Measurements from ENCODE around the gene BDKRB1.

Gene BDKRB1

DNA sequence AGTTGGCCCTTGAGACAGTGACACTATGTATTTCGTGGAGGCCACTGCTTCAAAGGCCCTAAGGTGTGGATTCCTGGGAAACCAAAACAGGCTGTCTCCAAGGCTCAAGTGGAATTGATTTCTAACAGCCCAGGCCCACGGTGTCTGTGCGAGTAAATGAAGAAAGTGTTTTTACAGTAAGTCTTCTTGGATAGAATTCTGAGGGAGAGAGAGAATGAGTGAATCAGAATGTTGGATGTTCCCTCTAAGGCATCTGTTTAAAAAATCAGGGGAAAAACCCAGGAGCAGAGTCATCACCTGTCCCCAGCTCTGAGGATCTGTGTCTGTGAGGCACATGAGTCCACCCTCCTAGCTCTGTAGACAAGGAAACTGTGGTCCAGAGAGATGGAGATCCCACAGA lies 22.3 kb upstream of the BDKRB1 start:
- no peaks in the 10 kb centered on the region for H3K9me3 ChIP-seq (ENCODE audit: control insufficient read depth, insufficient read depth, low read length)
- H3K79me2 ChIP-seq (ENCODE audit: control insufficient read depth, low read length), result no peaks in the 10 kb centered on the region
- no peaks in the 10 kb centered on the region for H4K20me1 ChIP-seq (ENCODE audit: control insufficient read depth, insufficient read depth, low read depth, low read length)
- H3K4me2 ChIP-seq (ENCODE audit: low read length), result no peak overlapping the region
- H3K4me1 ChIP-seq (ENCODE audit: control insufficient read depth, low read length), result no peaks in the 10 kb centered on the region
- H3K36me3 ChIP-seq (ENCODE audit: control insufficient read depth, low read length), result no peaks in the 10 kb centered on the region
- H3F3A ChIP-seq (ENCODE audit: control insufficient read depth, insufficient read depth), result no peaks in the 10 kb centered on the region
- no peak overlapping the region for H3K4me3 ChIP-seq (ENCODE audit: low read length)
- no peaks in the 10 kb centered on the region for H3K9me2 ChIP-seq (replicated peaks; ENCODE audit: control insufficient read depth, low read length)
- H3K27ac ChIP-seq (ENCODE audit: low read depth, low read length), result no peak overlapping the region
- TF ChIP-seq, protein P1, sequence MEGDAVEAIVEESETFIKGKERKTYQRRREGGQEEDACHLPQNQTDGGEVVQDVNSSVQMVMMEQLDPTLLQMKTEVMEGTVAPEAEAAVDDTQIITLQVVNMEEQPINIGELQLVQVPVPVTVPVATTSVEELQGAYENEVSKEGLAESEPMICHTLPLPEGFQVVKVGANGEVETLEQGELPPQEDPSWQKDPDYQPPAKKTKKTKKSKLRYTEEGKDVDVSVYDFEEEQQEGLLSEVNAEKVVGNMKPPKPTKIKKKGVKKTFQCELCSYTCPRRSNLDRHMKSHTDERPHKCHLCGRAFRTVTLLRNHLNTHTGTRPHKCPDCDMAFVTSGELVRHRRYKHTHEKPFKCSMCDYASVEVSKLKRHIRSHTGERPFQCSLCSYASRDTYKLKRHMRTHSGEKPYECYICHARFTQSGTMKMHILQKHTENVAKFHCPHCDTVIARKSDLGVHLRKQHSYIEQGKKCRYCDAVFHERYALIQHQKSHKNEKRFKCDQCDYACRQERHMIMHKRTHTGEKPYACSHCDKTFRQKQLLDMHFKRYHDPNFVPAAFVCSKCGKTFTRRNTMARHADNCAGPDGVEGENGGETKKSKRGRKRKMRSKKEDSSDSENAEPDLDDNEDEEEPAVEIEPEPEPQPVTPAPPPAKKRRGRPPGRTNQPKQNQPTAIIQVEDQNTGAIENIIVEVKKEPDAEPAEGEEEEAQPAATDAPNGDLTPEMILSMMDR (IDR thresholded peaks at IDR 0.05; ENCODE audit: low read depth, low read length, poor library complexity, severe bottlenecking), result no peak
- no peak for TF ChIP-seq EZH2phosphoT487 (IDR thresholded peaks at IDR 0.05; ENCODE audit: borderline replicate concordance, low read length)
- peaks cover 5% of the 10 kb centered on the region for H3K27me3 ChIP-seq (ENCODE audit: control insufficient read depth, low read length)

DNA sequence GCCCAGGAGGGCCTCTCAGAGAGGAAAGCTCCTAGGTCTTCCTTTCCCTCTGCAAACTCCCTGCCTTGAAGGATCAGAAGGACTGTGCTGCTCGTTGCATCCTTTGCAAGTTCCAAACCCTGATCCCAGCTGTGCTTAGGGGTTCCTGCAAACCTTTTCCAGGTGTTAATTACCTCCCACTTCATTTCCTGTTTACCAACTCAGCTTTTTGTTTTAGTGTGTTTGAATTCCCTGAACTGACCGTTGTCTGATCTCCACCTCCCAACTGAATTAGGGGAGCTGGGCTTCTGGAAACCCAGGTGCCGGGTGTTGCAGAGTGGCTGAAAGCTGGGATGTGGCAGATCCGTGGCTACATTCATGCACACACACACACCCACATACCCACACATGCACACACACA lies 20.6 kb upstream of the BDKRB1 start:
- TF ChIP-seq EZH2phosphoT487 (IDR thresholded peaks at IDR 0.05; ENCODE audit: borderline replicate concordance, low read length), result no peak
- TF ChIP-seq, protein P1 (IDR thresholded peaks at IDR 0.05; ENCODE audit: low read depth, low read length, poor library complexity, severe bottlenecking), result no peak
- no peaks in the 10 kb centered on the region for H3F3A ChIP-seq (ENCODE audit: control insufficient read depth, insufficient read depth)
- no peaks in the 10 kb centered on the region for H4K20me1 ChIP-seq (ENCODE audit: control insufficient read depth, insufficient read depth, low read depth, low read length)
- H3K4me3 ChIP-seq (ENCODE audit: low read length), result no peak overlapping the region
- H3K4me2 ChIP-seq (ENCODE audit: low read length), result no peak overlapping the region
- no peaks in the 10 kb centered on the region for H3K79me2 ChIP-seq (ENCODE audit: control insufficient read depth, low read length)
- no peak overlapping the region for H3K27ac ChIP-seq (ENCODE audit: low read depth, low read length)
- no peaks in the 10 kb centered on the region for H3K36me3 ChIP-seq (ENCODE audit: control insufficient read depth, low read length)
- H3K4me1 ChIP-seq (ENCODE audit: control insufficient read depth, low read length), result no peaks in the 10 kb centered on the region
- peaks cover 9% of the 10 kb centered on the region for H3K27me3 ChIP-seq (ENCODE audit: control insufficient read depth, low read length)
- H3K9me3 ChIP-seq (ENCODE audit: control insufficient read depth, insufficient read depth, low read length), result no peaks in the 10 kb centered on the region
- no peaks in the 10 kb centered on the region for H3K9me2 ChIP-seq (replicated peaks; ENCODE audit: control insufficient read depth, low read length)

DNA sequence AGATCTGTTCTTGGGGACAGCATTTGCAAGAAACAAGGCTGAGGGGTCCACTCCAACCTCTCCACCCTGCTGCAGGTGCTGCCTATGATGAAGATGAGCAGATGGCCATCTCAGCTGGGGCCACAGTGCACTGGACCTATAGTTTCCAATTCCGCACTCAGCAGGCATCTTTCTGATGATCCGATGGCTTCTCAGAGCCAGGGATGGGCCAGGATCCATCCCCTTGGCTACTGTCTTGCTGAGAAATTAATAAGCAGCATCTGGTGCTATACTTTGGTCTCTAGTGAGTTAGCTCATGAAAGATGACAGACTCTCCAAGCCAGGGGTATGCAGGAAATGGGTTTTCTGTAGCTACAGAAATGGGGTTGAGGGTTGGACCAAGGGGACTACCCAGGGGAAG lies 18.4 kb upstream of the BDKRB1 start:
- Histone ChIP-seq H3F3A (ENCODE audit: control insufficient read depth, insufficient read depth) (no peaks in the 10 kb centered on the region), H3K9me2 (replicated peaks; ENCODE audit: control insufficient read depth, low read length) (no peaks in the 10 kb centered on the region), H3K9me3 (ENCODE audit: control insufficient read depth, insufficient read depth, low read length) (no peaks in the 10 kb centered on the region), H3K79me2 (ENCODE audit: control insufficient read depth, low read length) (no peaks in the 10 kb centered on the region), H3K27me3 (ENCODE audit: control insufficient read depth, low read length) (peaks cover 9% of the 10 kb centered on the region), H3K4me1 (ENCODE audit: control insufficient read depth, low read length) (no peaks in the 10 kb centered on the region), H4K20me1 (ENCODE audit: control insufficient read depth, insufficient read depth, low read depth, low read length) (no peaks in the 10 kb centered on the region), H3K27ac (ENCODE audit: low read depth, low read length) (no peak overlapping the region), H3K4me3 (ENCODE audit: low read length) (no peak overlapping the region), H3K36me3 (ENCODE audit: control insufficient read depth, low read length) (no peaks in the 10 kb centered on the region), H3K4me2 (ENCODE audit: low read length) (no peak overlapping the region)
- TF ChIP-seq, protein P1 (IDR thresholded peaks at IDR 0.05; ENCODE audit: low read depth, low read length, poor library complexity, severe bottlenecking), result no peak
- TF ChIP-seq EZH2phosphoT487 (IDR thresholded peaks at IDR 0.05; ENCODE audit: borderline replicate concordance, low read length), result no peak

Measured in DOHH2 (cell line).